Testis (tissue), 2 donors: Measurements from ENCODE around the gene OR51F2.
"Not testable (repeated sequence)": the region's sequence is repeated elsewhere in the genome, so short reads cannot be mapped to it uniquely, and the experiment has no call there.

Source experiments
- POLR2A ChIP-seq: fragments of 450-650 bp; IDR thresholded peaks from one replicate; pipeline ENCODE4 v1.6.1; 2017; ENCODE audit warnings: antibody characterized with exemption, mild to moderate bottlenecking, moderate library complexity
- TF ChIP-seq, protein P1 (sequence below), 3 experiments: fragments of 450-650 bp in 2 of 3; fragments of 200-600 bp in 1 of 3; sonication (generic) in 1 of 3; IDR thresholded peaks; one replicate each; pipeline ENCODE4 v1.5.1; 2016 to 2019; ENCODE audit warnings: antibody characterized with exemption in 3 of 3, mild to moderate bottlenecking in 2 of 3, moderate library complexity in 1 of 3

DNA sequence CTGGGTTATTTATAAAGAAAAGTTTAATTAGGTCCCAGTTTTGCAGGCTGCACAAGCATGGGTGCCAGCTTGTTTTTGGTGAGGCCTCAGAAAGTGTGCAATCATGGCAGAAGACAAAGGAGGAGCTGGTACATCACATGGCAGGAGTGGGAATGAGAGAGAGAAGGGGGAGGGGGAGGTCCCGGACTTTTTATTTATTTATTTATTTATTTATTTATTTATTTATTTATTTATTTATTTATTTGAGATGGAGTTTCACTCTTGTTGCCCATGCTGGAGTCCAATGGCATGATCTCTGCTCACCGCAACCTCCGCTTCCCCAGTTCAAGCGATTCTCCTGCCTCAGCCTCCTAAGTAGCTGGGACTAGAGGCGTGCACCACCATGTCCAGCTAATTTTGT lies 19.8 kb upstream of the OR51F2 start:
- TF ChIP-seq, protein P1, sequence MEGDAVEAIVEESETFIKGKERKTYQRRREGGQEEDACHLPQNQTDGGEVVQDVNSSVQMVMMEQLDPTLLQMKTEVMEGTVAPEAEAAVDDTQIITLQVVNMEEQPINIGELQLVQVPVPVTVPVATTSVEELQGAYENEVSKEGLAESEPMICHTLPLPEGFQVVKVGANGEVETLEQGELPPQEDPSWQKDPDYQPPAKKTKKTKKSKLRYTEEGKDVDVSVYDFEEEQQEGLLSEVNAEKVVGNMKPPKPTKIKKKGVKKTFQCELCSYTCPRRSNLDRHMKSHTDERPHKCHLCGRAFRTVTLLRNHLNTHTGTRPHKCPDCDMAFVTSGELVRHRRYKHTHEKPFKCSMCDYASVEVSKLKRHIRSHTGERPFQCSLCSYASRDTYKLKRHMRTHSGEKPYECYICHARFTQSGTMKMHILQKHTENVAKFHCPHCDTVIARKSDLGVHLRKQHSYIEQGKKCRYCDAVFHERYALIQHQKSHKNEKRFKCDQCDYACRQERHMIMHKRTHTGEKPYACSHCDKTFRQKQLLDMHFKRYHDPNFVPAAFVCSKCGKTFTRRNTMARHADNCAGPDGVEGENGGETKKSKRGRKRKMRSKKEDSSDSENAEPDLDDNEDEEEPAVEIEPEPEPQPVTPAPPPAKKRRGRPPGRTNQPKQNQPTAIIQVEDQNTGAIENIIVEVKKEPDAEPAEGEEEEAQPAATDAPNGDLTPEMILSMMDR (IDR thresholded peaks at IDR 0.05): not testable (repeated sequence)
- not testable (repeated sequence) for TF ChIP-seq POLR2A
